Neural cell (in vitro differentiated cells): ENCODE measurements around the gene PAH.

Experiments
- EZH2 ChIP-seq: fragments of 200-600, 300-800 bp; shearing (Covaris generic), sonication (generic); IDR thresholded peaks from 2 replicates; pipeline ENCODE4 v1.6.1; 2014; ENCODE audit warnings: antibody characterized with exemption, low read length, borderline replicate concordance, mild to moderate bottlenecking; ENCODE audit not compliant: insufficient read depth, poor library complexity, severe bottlenecking
- RAD21 ChIP-seq: fragments of 450-650 bp; conservative IDR thresholded peaks from 2 replicates; pipeline ENCODE4 v1.6.1; 2014; ENCODE audit warnings: antibody characterized with exemption, mild to moderate bottlenecking, moderate library complexity
- TF ChIP-seq, protein P1 (sequence below): fragments of 450-650 bp; IDR thresholded peaks from 2 replicates; pipeline ENCODE4 v1.5.1; 2014; ENCODE audit warnings: antibody characterized with exemption, mild to moderate bottlenecking, moderate library complexity; ENCODE audit not compliant: poor library complexity, severe bottlenecking
- TF ChIP-seq, protein P2 (sequence below): IDR thresholded peaks from 2 replicates; pipeline ENCODE4 v1.6.1; 2012; ENCODE audit warnings: borderline replicate concordance

DNA sequence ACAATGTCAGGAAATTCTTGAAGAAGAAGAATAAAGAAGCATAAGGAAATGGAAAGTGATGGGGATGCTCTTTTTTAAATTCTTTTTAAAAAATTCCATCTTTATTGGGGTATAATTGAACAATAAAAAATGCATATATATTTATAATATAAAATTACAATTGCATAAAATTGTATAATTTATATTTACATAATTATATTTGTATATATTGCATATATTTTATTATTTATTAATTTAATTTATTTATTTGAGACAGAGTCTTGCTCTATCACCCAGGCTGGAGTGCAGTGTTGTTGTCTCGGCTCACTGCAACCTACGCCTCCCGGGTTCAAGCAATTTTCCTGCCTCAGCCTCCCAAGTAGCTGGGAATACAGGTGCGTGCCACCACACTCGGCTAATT lies 36.3 kb downstream of the PAH start:
- TF ChIP-seq, protein P1, sequence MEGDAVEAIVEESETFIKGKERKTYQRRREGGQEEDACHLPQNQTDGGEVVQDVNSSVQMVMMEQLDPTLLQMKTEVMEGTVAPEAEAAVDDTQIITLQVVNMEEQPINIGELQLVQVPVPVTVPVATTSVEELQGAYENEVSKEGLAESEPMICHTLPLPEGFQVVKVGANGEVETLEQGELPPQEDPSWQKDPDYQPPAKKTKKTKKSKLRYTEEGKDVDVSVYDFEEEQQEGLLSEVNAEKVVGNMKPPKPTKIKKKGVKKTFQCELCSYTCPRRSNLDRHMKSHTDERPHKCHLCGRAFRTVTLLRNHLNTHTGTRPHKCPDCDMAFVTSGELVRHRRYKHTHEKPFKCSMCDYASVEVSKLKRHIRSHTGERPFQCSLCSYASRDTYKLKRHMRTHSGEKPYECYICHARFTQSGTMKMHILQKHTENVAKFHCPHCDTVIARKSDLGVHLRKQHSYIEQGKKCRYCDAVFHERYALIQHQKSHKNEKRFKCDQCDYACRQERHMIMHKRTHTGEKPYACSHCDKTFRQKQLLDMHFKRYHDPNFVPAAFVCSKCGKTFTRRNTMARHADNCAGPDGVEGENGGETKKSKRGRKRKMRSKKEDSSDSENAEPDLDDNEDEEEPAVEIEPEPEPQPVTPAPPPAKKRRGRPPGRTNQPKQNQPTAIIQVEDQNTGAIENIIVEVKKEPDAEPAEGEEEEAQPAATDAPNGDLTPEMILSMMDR = no peak
- TF ChIP-seq, protein P2, sequence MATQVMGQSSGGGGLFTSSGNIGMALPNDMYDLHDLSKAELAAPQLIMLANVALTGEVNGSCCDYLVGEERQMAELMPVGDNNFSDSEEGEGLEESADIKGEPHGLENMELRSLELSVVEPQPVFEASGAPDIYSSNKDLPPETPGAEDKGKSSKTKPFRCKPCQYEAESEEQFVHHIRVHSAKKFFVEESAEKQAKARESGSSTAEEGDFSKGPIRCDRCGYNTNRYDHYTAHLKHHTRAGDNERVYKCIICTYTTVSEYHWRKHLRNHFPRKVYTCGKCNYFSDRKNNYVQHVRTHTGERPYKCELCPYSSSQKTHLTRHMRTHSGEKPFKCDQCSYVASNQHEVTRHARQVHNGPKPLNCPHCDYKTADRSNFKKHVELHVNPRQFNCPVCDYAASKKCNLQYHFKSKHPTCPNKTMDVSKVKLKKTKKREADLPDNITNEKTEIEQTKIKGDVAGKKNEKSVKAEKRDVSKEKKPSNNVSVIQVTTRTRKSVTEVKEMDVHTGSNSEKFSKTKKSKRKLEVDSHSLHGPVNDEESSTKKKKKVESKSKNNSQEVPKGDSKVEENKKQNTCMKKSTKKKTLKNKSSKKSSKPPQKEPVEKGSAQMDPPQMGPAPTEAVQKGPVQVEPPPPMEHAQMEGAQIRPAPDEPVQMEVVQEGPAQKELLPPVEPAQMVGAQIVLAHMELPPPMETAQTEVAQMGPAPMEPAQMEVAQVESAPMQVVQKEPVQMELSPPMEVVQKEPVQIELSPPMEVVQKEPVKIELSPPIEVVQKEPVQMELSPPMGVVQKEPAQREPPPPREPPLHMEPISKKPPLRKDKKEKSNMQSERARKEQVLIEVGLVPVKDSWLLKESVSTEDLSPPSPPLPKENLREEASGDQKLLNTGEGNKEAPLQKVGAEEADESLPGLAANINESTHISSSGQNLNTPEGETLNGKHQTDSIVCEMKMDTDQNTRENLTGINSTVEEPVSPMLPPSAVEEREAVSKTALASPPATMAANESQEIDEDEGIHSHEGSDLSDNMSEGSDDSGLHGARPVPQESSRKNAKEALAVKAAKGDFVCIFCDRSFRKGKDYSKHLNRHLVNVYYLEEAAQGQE = no peak
- no peak for TF ChIP-seq EZH2
- no peak for TF ChIP-seq RAD21
